Astrocyte (in vitro differentiated cells and primary cell): ENCODE results near the gene SPAG6. TPM values are rescaled to one million over a fixed set of nuclear protein-coding genes. Genes with fewer than 3 reads are reported as not detected.

ENCODE experiments used
- DNase-seq: peaks from one replicate; pipeline ENCODE4 v3.0.0-alpha.2; 2010; ENCODE audit warnings: low read depth
- FAIRE-seq: peaks from 2 replicates; lab custom pipeline; 2011; peaks lifted over from hg19 to GRCh38; lab: Jason Lieb, UNC
- H2AFZ ChIP-seq: 2 replicates; pipeline ENCODE4 v1.6.0; 2012; ENCODE audit warnings: low read depth, low read length, inconsistent platforms
- H3K27ac ChIP-seq: 2 replicates; pipeline ENCODE4 v1.5.1; 2011; ENCODE audit warnings: low read depth, low read length, inconsistent platforms
- H3K27me3 ChIP-seq: 2 replicates; pipeline ENCODE4 v1.6.0; 2011; ENCODE audit warnings: low read length, inconsistent platforms; ENCODE audit not compliant: insufficient read depth
- H3K36me3 ChIP-seq: 2 replicates; pipeline ENCODE4 v1.5.1; 2011; ENCODE audit warnings: low read length, inconsistent platforms; ENCODE audit not compliant: insufficient read depth
- H3K4me1 ChIP-seq: 2 replicates; pipeline ENCODE4 v1.5.1; 2011; ENCODE audit warnings: low read length, inconsistent platforms; ENCODE audit not compliant: insufficient read depth
- H3K4me2 ChIP-seq: 2 replicates; pipeline ENCODE4 v1.6.0; 2012; ENCODE audit warnings: low read length, inconsistent platforms
- H3K4me3 ChIP-seq: 2 replicates; pipeline ENCODE4 v1.5.1; 2011; ENCODE audit warnings: low read depth, mild to moderate bottlenecking, low read length, inconsistent platforms; ENCODE audit not compliant: insufficient read depth
- H3K79me2 ChIP-seq: 2 replicates; pipeline ENCODE4 v1.6.0; 2012; ENCODE audit warnings: mild to moderate bottlenecking, low read length, inconsistent platforms; ENCODE audit not compliant: insufficient read depth
- H3K9ac ChIP-seq: 2 replicates; pipeline ENCODE4 v1.6.0; 2012; ENCODE audit warnings: mild to moderate bottlenecking, low read length, inconsistent platforms
- H3K9me3 ChIP-seq: 2 replicates; pipeline ENCODE4 v1.5.1; 2012; ENCODE audit warnings: low read depth, mild to moderate bottlenecking, low read length, inconsistent platforms; ENCODE audit not compliant: insufficient read depth
- H4K20me1 ChIP-seq: 2 replicates; pipeline ENCODE4 v1.6.0; 2012; ENCODE audit warnings: low read length, inconsistent platforms; ENCODE audit not compliant: insufficient read depth
- H3K27ac Mint-ChIP-seq: one replicate; pipeline ENCODE4 v1.8.0; 2021; ENCODE audit warnings: mild to moderate bottlenecking, mixed read lengths; ENCODE audit not compliant: unreplicated experiment
- H3K27me3 Mint-ChIP-seq: one replicate; pipeline ENCODE4 v1.8.0; 2021; ENCODE audit warnings: low read depth, mixed read lengths; ENCODE audit not compliant: unreplicated experiment
- H3K36me3 Mint-ChIP-seq: one replicate; pipeline ENCODE4 v1.8.0; 2021; ENCODE audit warnings: low read depth, mixed read lengths; ENCODE audit not compliant: unreplicated experiment
- H3K4me1 Mint-ChIP-seq: one replicate; pipeline ENCODE4 v1.8.0; 2021; ENCODE audit warnings: low read depth, mixed read lengths; ENCODE audit not compliant: unreplicated experiment
- H3K4me3 Mint-ChIP-seq: one replicate; pipeline ENCODE4 v1.8.0; 2021; ENCODE audit warnings: mild to moderate bottlenecking, moderate library complexity, mixed read lengths; ENCODE audit not compliant: unreplicated experiment
- H3K9me3 Mint-ChIP-seq: one replicate; pipeline ENCODE4 v1.8.0; 2021; ENCODE audit warnings: mild to moderate bottlenecking, mixed read lengths; ENCODE audit not compliant: unreplicated experiment
- CTCF ChIP-seq: IDR thresholded peaks from 2 replicates; pipeline ENCODE4 v1.5.1; 2011; ENCODE audit warnings: low read depth, mild to moderate bottlenecking, inconsistent platforms, low read length, moderate library complexity; ENCODE audit not compliant: insufficient read depth
- EZH2 ChIP-seq: IDR thresholded peaks from 2 replicates; pipeline ENCODE4 v1.6.1; 2012; ENCODE audit warnings: mild to moderate bottlenecking, low read length, inconsistent platforms; ENCODE audit not compliant: insufficient read depth
- total RNA-seq: library from RNA; stranded (reverse); gene quantifications from 2 replicates; pipeline ENCODE4 v1.2.1, GENCODE V29; 2021

SPAG6 gene
- total RNA-seq, 1 donor from 2014 or later: not detected

GRCh38 chr10:22443175-22443901 lies 98.0 kb downstream of the SPAG6 start:
- H3K4me1 Mint-ChIP-seq: peaks cover 10% of the 10 kb centered on the region
- Histone ChIP-seq H3K4me1 (peaks cover 3% of the 10 kb centered on the region), H3K4me2 (no peak overlapping the region), H3K27ac (no peak overlapping the region), H3K36me3 (no peaks in the 10 kb centered on the region), H4K20me1 (no peaks in the 10 kb centered on the region), H2AFZ (no peak overlapping the region), H3K9ac (no peak overlapping the region), H3K79me2 (peaks cover 4% of the 10 kb centered on the region), H3K4me3 (no peak overlapping the region), H3K27me3 (peaks cover 2% of the 10 kb centered on the region), H3K9me3 (no peaks in the 10 kb centered on the region)
- H3K9me3 Mint-ChIP-seq: no peaks in the 10 kb centered on the region
- no peak overlapping the region for H3K4me3 Mint-ChIP-seq
- H3K27ac Mint-ChIP-seq: no peak overlapping the region
- H3K27me3 Mint-ChIP-seq: peaks cover 30% of the 10 kb centered on the region
- FAIRE-seq: no peak
- TF ChIP-seq CTCF: no peak
- no peak for TF ChIP-seq EZH2
- no peaks in the 10 kb centered on the region for H3K36me3 Mint-ChIP-seq
- DNase-seq: no peak

- FAIRE-seq: no peak
- Mint-ChIP-seq H3K36me3 (no peaks in the 10 kb centered on the region), H3K9me3 (no peaks in the 10 kb centered on the region), H3K27me3 (peaks cover 39% of the 10 kb centered on the region), H3K4me1 (peaks cover 8% of the 10 kb centered on the region), H3K27ac (no peak overlapping the region), H3K4me3 (no peak overlapping the region)
- no peak overlapping the region for H3K27ac ChIP-seq
- no peak overlapping the region for H3K4me3 ChIP-seq
- TF ChIP-seq CTCF (no peak), EZH2 (no peak)
- H3K79me2 ChIP-seq: no peaks in the 10 kb centered on the region
- H3K9ac ChIP-seq: no peak overlapping the region
- H2AFZ ChIP-seq: no peak overlapping the region
- H3K27me3 ChIP-seq: peaks cover 2% of the 10 kb centered on the region
- DNase-seq: no peak
- no peaks in the 10 kb centered on the region for H4K20me1 ChIP-seq
- no peaks in the 10 kb centered on the region for H3K36me3 ChIP-seq
- H3K9me3 ChIP-seq: no peaks in the 10 kb centered on the region
- H3K4me1 ChIP-seq: no peaks in the 10 kb centered on the region
- no peak overlapping the region for H3K4me2 ChIP-seq
These were observed 99.0 kb downstream of the SPAG6 start for GRCh38 chr10:22444219-22444788.

DNA sequence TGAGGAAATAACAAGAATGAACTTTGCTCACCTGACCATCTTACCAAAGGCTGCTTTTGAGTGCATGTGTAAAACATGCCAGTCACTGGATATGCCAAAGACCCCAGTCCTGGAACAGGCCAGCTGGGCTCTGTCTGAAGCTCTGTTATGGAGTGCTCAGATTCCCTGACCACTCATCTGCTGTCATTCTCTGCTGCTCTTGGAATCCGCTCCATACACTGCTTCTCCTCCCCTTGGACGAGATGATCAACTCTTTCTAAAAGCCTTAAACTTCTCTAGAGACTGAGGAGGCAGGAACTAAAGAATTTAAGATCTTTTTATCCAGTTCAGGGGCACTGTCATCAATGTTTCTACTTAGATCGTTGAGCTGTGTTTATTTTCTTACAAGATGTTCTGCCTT lies 100.2 kb downstream of the SPAG6 start:
- Mint-ChIP-seq H3K27ac (no peak overlapping the region), H3K9me3 (no peaks in the 10 kb centered on the region), H3K27me3 (peaks cover 38% of the 10 kb centered on the region), H3K36me3 (no peaks in the 10 kb centered on the region), H3K4me1 (peaks cover 8% of the 10 kb centered on the region), H3K4me3 (no peak overlapping the region)
- Histone ChIP-seq H3K4me3 (no peak overlapping the region), H3K4me2 (no peak overlapping the region), H3K4me1 (no peaks in the 10 kb centered on the region), H3K27ac (no peak overlapping the region), H2AFZ (no peak overlapping the region), H3K9ac (no peak overlapping the region), H3K36me3 (no peaks in the 10 kb centered on the region), H3K27me3 (peaks cover 2% of the 10 kb centered on the region), H3K9me3 (no peaks in the 10 kb centered on the region), H4K20me1 (no peaks in the 10 kb centered on the region), H3K79me2 (no peaks in the 10 kb centered on the region)
- TF ChIP-seq EZH2 (no peak), CTCF (no peak)
- no peak for FAIRE-seq
- DNase-seq: no peak
